GM12801 (cell line): Measurements from ENCODE around the gene TMTC2.

Source experiments
- CTCF ChIP-seq: IDR thresholded peaks from one replicate; pipeline ENCODE4 v1.5.1; 2011; ENCODE audit warnings: control low read depth; ENCODE audit not compliant: insufficient read length; ENCODE audit errors: extremely low read depth

TMTC2 gene

GRCh38 chr12:82694970-82695369 lies 8.3 kb downstream of the TMTC2 start:
- TF ChIP-seq CTCF = no peak

DNA sequence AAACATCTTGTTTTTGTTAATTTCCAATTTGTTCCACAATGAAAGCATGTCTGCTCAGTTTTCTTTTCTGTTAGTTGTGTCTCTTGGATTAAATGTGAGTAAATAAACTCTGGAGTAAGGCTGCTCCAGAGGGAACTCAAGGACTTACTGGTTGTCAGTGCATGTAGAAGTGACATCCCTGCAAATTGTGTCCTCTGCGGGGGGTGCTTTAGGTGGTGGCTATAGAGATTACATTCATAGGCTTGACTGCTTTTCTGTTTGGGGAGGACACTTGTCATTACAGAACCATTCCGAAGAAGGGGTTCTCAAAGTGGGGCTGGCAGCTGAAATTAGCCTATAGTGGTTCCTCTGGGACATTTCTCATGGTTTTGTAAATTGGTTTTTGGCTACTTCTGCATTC lies 8.8 kb downstream of the TMTC2 start:
- TF ChIP-seq CTCF = no peak

DNA sequence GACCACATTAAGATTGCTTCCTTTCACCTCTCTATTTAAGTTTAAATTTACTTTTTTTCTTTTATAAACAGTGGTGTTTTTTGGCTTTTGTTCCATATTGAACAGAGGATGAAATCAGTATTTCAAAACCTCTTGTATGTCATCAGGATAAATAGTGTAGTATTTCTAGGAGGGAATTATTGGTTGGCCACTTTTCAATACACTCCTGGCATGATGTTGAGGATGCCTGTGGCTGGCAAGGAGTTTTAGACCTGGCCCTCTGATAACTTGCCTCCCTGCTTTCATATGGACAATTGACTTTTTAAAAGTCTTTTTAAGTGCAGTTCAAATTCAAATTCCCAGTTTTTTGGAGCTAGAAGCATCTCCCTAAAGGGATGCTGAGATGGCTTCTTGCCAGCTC lies 9.8 kb downstream of the TMTC2 start:
- no peak for TF ChIP-seq CTCF

DNA sequence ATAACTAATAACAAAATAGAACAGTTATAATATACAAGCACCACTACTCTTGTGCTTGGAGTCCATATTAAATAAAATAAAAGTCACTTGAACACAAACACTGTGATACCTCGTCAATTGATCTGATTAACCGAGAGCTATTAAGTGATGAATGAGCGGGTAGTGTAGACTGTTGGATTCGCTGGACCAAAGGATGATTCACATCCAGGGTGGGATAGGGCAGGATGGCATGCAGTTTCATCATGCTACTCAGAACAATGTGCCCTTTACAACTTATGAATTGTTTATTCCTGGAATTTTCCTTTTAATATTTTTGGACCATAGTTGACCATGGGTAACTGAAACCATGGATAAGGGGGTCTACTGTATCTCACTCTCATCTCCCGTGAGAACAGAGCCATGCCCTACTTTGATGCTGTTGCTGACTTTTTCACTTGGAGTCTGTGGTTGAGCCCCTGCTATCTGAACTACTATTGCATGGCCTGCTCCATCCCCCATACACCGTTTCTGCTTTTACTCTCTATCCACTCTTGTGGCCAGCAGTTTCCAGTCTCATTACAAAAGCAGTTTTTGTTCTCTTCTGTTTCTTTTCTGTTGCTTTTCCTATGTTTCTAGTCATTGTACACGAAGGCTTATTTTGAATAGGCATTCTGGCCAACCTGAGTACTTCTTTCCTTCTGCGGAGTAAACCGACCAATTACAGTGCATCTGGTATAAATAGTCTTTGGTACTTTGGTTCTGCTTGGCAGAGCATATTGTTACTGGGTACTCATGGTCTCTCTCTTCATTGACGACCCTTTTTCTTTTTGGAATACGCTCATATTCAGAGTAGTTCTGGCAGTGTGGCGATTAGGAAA lies 12.2 kb downstream of the TMTC2 start:
- no peak for TF ChIP-seq CTCF

- TF ChIP-seq CTCF = no peak
These were observed 19.1 kb downstream of the TMTC2 start for GRCh38 chr12:82705774-82706173.

GRCh38 chr12:82708061-82708879 lies 21.6 kb downstream of the TMTC2 start:
- no peak for TF ChIP-seq CTCF

DNA sequence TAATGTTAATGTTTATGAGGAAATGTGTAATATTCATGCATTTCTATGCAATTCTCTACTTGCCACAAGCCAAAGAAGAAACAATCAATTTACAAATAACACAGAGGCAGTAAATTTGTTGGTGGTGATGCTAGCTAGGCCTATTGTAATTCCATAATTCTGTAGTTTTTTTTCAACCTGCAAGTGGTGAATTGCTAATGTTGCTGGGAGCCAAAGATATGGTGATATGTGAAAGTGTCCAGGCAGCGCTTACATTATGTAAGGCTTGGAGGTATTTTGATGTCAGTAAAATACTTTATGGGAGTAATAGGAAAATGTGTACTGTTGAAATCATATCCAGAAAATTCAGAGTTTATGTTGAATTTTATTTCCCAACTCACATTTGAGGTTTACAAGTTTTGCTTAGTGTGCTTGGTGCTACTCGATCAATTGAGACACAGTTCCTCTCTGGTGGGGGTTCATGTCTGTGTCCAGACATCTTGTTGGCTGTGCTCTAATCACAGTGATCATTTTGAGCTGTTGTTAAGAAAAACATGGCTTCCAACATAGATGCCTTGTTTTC lies 23.2 kb downstream of the TMTC2 start:
- no peak for TF ChIP-seq CTCF
